Caco-2 (cell line): Measurements from ENCODE around the gene PHACTR1. TPM values are rescaled to one million over a fixed set of nuclear protein-coding genes. Genes with fewer than 3 reads are reported as not detected.

Experiments used
- BruUV-seq: library from RNA; stranded (reverse); fragments of 400-500 nt; replicated peaks from 2 replicates; lab custom pipeline; 2021; lab: Mats Ljungman, UMichigan
- CTCF ChIA-PET: fragments of 300-600 bp; sonication (Branson Sonifier 250); formaldehyde crosslinking; loops from one replicate; lab custom pipeline; 2022; ENCODE audit warnings: antibody characterized with exemption; lab: Charles Lee
- POLR2A ChIA-PET: fragments of 300-600 bp; sonication (Branson Sonifier 250); formaldehyde crosslinking; loops from one replicate; lab custom pipeline; 2022; ENCODE audit warnings: antibody characterized with exemption; lab: Charles Lee
- DNase-seq, 2 experiments: peaks; one replicate each; pipeline versions ENCODE4 v3.0.0 to v3.0.0-alpha.2; 2020 to 2022
- H3K27me3 ChIP-seq: replicated peaks from 2 replicates; pipeline ENCODE4 v1.6.0; 2011; ENCODE audit warnings: low read length; ENCODE audit not compliant: control insufficient read depth, insufficient read depth
- H3K36me3 ChIP-seq: 2 replicates; pipeline ENCODE4 v1.5.1; 2011; ENCODE audit warnings: low read length; ENCODE audit not compliant: control insufficient read depth, insufficient read depth
- H3K4me1 ChIP-seq: fragments of 250-450 bp; sonication (Bioruptor Pico); 2 replicates; pipeline ENCODE4 v1.5.1; 2020; ENCODE audit warnings: mild to moderate bottlenecking
- H3K4me3 ChIP-seq: 2 replicates; pipeline ENCODE4 v1.5.1; 2011; ENCODE audit warnings: low read depth, mild to moderate bottlenecking, control low read depth, low read length
- H3K9me3 ChIP-seq: fragments of 250-450 bp; sonication (Bioruptor Pico); 2 replicates; pipeline ENCODE4 v1.5.1; 2020; ENCODE audit warnings: mild to moderate bottlenecking, moderate library complexity
- H3K27ac Mint-ChIP-seq: one replicate; pipeline ENCODE4 v1.8.0; 2022; ENCODE audit warnings: mixed read lengths; ENCODE audit not compliant: unreplicated experiment
- H3K27me3 Mint-ChIP-seq: one replicate; pipeline ENCODE4 v1.8.0; 2022; ENCODE audit warnings: mixed read lengths; ENCODE audit not compliant: insufficient read depth, unreplicated experiment
- H3K36me3 Mint-ChIP-seq: one replicate; pipeline ENCODE4 v1.8.0; 2022; ENCODE audit warnings: mild to moderate bottlenecking, mixed read lengths; ENCODE audit not compliant: insufficient read depth, unreplicated experiment
- H3K4me1 Mint-ChIP-seq: one replicate; pipeline ENCODE4 v1.8.0; 2022; ENCODE audit warnings: low read depth, mixed read lengths; ENCODE audit not compliant: unreplicated experiment
- H3K4me3 Mint-ChIP-seq: one replicate; pipeline ENCODE4 v1.8.0; 2022; ENCODE audit warnings: mild to moderate bottlenecking, moderate library complexity, mixed read lengths; ENCODE audit not compliant: unreplicated experiment
- H3K9me3 Mint-ChIP-seq: one replicate; pipeline ENCODE4 v1.8.0; 2022; ENCODE audit warnings: mixed read lengths; ENCODE audit not compliant: unreplicated experiment
- intact Hi-C: fragments of 100-400 bp; cut with micrococcal nuclease; formaldehyde crosslinking; loops from one replicate; pipeline ENCODE4 v1.10.0; 2022; ENCODE audit not compliant: unreplicated experiment
- total RNA-seq: library from RNA; stranded (reverse); gene quantifications from 2 replicates; pipeline ENCODE4 v1.2.3, GENCODE V29; 2022
- TF ChIP-seq, protein P1 (sequence below), 2 experiments: fragments of 200-600 bp in 1 of 2; IDR thresholded peaks; 1 replicate in 1 of 2; 2 replicates in 1 of 2; pipeline versions ENCODE4 v1.5.1 to v1.8.0; 2011 to 2022; ENCODE audit warnings: antibody characterized with exemption in 1 of 2, control low read depth in 1 of 2, inconsistent platforms in 1 of 2, low read depth in 1 of 2, low read length in 1 of 2, mild to moderate bottlenecking in 1 of 2, moderate library complexity in 1 of 2; ENCODE audit not compliant: insufficient read depth in 1 of 2, severe bottlenecking in 1 of 2, unreplicated experiment in 1 of 2

The PHACTR1 gene
- total RNA-seq, 1 experiment from 2014 or later: 0.41 TPM

- ChIA-PET POLR2A (no interaction called here), CTCF (no interaction called here)
- intact Hi-C loops: no loop called here
- TF ChIP-seq, protein P1, sequence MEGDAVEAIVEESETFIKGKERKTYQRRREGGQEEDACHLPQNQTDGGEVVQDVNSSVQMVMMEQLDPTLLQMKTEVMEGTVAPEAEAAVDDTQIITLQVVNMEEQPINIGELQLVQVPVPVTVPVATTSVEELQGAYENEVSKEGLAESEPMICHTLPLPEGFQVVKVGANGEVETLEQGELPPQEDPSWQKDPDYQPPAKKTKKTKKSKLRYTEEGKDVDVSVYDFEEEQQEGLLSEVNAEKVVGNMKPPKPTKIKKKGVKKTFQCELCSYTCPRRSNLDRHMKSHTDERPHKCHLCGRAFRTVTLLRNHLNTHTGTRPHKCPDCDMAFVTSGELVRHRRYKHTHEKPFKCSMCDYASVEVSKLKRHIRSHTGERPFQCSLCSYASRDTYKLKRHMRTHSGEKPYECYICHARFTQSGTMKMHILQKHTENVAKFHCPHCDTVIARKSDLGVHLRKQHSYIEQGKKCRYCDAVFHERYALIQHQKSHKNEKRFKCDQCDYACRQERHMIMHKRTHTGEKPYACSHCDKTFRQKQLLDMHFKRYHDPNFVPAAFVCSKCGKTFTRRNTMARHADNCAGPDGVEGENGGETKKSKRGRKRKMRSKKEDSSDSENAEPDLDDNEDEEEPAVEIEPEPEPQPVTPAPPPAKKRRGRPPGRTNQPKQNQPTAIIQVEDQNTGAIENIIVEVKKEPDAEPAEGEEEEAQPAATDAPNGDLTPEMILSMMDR (IDR thresholded peaks at IDR 0.05; ENCODE audit: insufficient read depth in 1 of 2, low read depth in 1 of 2, low read length in 1 of 2, severe bottlenecking in 1 of 2, unreplicated experiment in 1 of 2): no peak
- no peak for DNase-seq
- Histone ChIP-seq H3K9me3 (no peaks in the 10 kb centered on the region), H3K4me1 (no peaks in the 10 kb centered on the region), H3K27me3 (no peaks in the 10 kb centered on the region), H3K36me3 (no peaks in the 10 kb centered on the region), H3K4me3 (no peak overlapping the region)
- BruUV-seq: no TSS peak
- no peaks in the 10 kb centered on the region for H3K36me3 Mint-ChIP-seq
- no peaks in the 10 kb centered on the region for H3K4me1 Mint-ChIP-seq
- no peak overlapping the region for H3K4me3 Mint-ChIP-seq
- H3K27me3 Mint-ChIP-seq: peaks cover 14% of the 10 kb centered on the region
- no peak overlapping the region for H3K27ac Mint-ChIP-seq
- no peaks in the 10 kb centered on the region for H3K9me3 Mint-ChIP-seq
Observed at GRCh38 chr6:13175087-13175486, 458.5 kb downstream of the PHACTR1 start.

GRCh38 chr6:13175759-13176158 is 459.2 kb downstream of the PHACTR1 start:
- Histone ChIP-seq H3K36me3 (no peaks in the 10 kb centered on the region), H3K4me3 (no peak overlapping the region), H3K27me3 (no peaks in the 10 kb centered on the region), H3K4me1 (no peaks in the 10 kb centered on the region), H3K9me3 (no peaks in the 10 kb centered on the region)
- H3K27ac Mint-ChIP-seq: no peak overlapping the region
- intact Hi-C loops: no loop called here
- TF ChIP-seq, protein P1 (IDR thresholded peaks at IDR 0.05; ENCODE audit: insufficient read depth in 1 of 2, low read depth in 1 of 2, low read length in 1 of 2, severe bottlenecking in 1 of 2, unreplicated experiment in 1 of 2): no peak
- BruUV-seq: no TSS peak
- no peaks in the 10 kb centered on the region for H3K36me3 Mint-ChIP-seq
- ChIA-PET POLR2A (no interaction called here), CTCF (no interaction called here)
- H3K4me1 Mint-ChIP-seq: no peaks in the 10 kb centered on the region
- no peaks in the 10 kb centered on the region for H3K9me3 Mint-ChIP-seq
- DNase-seq: no peak
- H3K4me3 Mint-ChIP-seq: no peak overlapping the region
- H3K27me3 Mint-ChIP-seq: peaks cover 14% of the 10 kb centered on the region

DNA sequence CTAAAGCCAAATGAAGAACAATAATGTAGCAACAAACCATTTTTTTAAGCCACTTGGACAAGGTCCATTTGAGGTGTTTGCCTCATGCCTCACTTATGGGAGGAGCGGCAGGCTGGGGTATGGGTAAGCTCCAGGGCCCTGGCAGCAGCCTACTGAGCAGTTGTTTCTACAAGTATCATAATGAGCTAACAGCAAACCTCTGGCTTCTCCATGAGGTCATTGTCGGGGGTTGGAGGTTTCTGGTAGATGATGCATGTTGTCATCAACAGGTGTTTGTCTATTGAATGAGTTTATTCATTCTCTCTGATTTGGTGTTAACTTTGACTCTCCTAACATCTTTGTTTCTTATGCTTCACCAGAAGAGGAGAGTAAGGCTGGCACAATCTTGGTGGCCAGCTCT is 461.1 kb downstream of the PHACTR1 start:
- Mint-ChIP-seq H3K27me3 (peaks cover 14% of the 10 kb centered on the region), H3K36me3 (no peaks in the 10 kb centered on the region), H3K4me1 (no peaks in the 10 kb centered on the region), H3K27ac (no peak overlapping the region), H3K9me3 (no peaks in the 10 kb centered on the region), H3K4me3 (no peak overlapping the region)
- H3K27me3 ChIP-seq: no peaks in the 10 kb centered on the region
- H3K4me1 ChIP-seq: no peaks in the 10 kb centered on the region
- ChIA-PET CTCF (no interaction called here), POLR2A (no interaction called here)
- BruUV-seq: no TSS peak
- intact Hi-C loops: no loop called here
- no peaks in the 10 kb centered on the region for H3K9me3 ChIP-seq
- TF ChIP-seq, protein P1 (IDR thresholded peaks at IDR 0.05; ENCODE audit: insufficient read depth in 1 of 2, low read depth in 1 of 2, low read length in 1 of 2, severe bottlenecking in 1 of 2, unreplicated experiment in 1 of 2): no peak
- DNase-seq: no peak
- H3K36me3 ChIP-seq: no peaks in the 10 kb centered on the region
- H3K4me3 ChIP-seq: no peak overlapping the region
